CD4-positive, alpha-beta T cell (primary cell): ENCODE measurements around the gene MMP20. TPM values are rescaled to one million over a fixed set of nuclear protein-coding genes. Genes with fewer than 3 reads are reported as not detected.

Experiments
- ATAC-seq: fragments of 200-7000 bp; cut with Tn5 transposase; one replicate; pipeline ENCODE4 v1.10.0; 2022; ENCODE audit warnings: mild to moderate bottlenecking; ENCODE audit not compliant: poor library complexity
- CTCF ChIA-PET: fragments of 350-600 bp; sonication (Branson Sonifier 250); formaldehyde crosslinking; loops from one replicate; lab custom pipeline; 2021; ENCODE audit warnings: antibody characterized with exemption, inconsistent platforms; lab: Charles Lee
- POLR2A ChIA-PET: fragments of 350-600 bp; sonication (Branson Sonifier 250); formaldehyde crosslinking; loops from one replicate; lab custom pipeline; 2021; ENCODE audit warnings: antibody characterized with exemption, inconsistent platforms; lab: Charles Lee
- DNase-seq, 14 experiments: peaks; one replicate each; pipeline ENCODE4 v3.0.0-alpha.2; 2013 to 2020; ENCODE audit warnings: mixed read lengths in 2 of 14
- H3K27ac ChIP-seq, 2 donors: one replicate each; pipeline versions ENCODE4 v1.5.1 to v1.7.0; 2013; ENCODE audit warnings: low read length in 2 of 2, low read depth in 1 of 2, mild to moderate bottlenecking in 1 of 2
- H3K27me3 ChIP-seq, 2 experiments: 1 replicate in 1 of 2; 2 replicates in 1 of 2; pipeline versions ENCODE4 v1.6.1 to v1.7.0; 2013; ENCODE audit warnings: low read length in 2 of 2, control low read depth in 1 of 2, mild to moderate bottlenecking in 1 of 2, moderate library complexity in 1 of 2; ENCODE audit not compliant: insufficient read depth in 2 of 2, control insufficient read depth in 1 of 2
- H3K36me3 ChIP-seq: one replicate; pipeline ENCODE4 v1.6.1; 2013; ENCODE audit warnings: low read length, control low read depth; ENCODE audit not compliant: insufficient read depth
- H3K4me1 ChIP-seq: one replicate; pipeline ENCODE4 v1.6.1; 2013; ENCODE audit warnings: low read length, control low read depth; ENCODE audit not compliant: insufficient read depth
- H3K4me3 ChIP-seq: one replicate; pipeline ENCODE4 v1.5.1; 2013; ENCODE audit warnings: mild to moderate bottlenecking, low read length, moderate library complexity
- H3K9me3 ChIP-seq, 2 experiments: 1 replicate in 1 of 2; 2 replicates in 1 of 2; pipeline versions ENCODE4 v1.6.1 to v1.7.0; 2013; ENCODE audit warnings: low read length in 2 of 2, mild to moderate bottlenecking in 2 of 2, control low read depth in 1 of 2, moderate library complexity in 1 of 2; ENCODE audit not compliant: control insufficient read depth in 1 of 2, insufficient read depth in 1 of 2
- H3K27ac Mint-ChIP-seq: one replicate; pipeline ENCODE4 v1.8.0; 2020; ENCODE audit warnings: mixed read lengths
- H3K27me3 Mint-ChIP-seq: one replicate; pipeline ENCODE4 v1.8.0; 2021; ENCODE audit warnings: mixed read lengths
- H3K36me3 Mint-ChIP-seq: one replicate; pipeline ENCODE4 v1.8.0; 2021; ENCODE audit warnings: low read depth, mixed read lengths
- H3K4me1 Mint-ChIP-seq: one replicate; pipeline ENCODE4 v1.8.0; 2021; ENCODE audit warnings: low read depth, mixed read lengths
- H3K4me3 Mint-ChIP-seq: one replicate; pipeline ENCODE4 v1.8.0; 2020; ENCODE audit warnings: mild to moderate bottlenecking, mixed read lengths
- H3K9me3 Mint-ChIP-seq: one replicate; pipeline ENCODE4 v1.8.0; 2020; ENCODE audit warnings: mixed read lengths
- CTCF ChIP-seq: fragments of 200-600 bp; IDR thresholded peaks from one replicate; pipeline ENCODE4 v1.8.0; 2022; ENCODE audit warnings: antibody characterized with exemption, mild to moderate bottlenecking
- intact Hi-C, 2 experiments: fragments of 100-400 bp; cut with DNase I in 1 of 2; cut with micrococcal nuclease in 1 of 2; formaldehyde crosslinking; loops; one replicate each; pipeline versions ENCODE4 v1.15.1 to v1.9.0; 2023 to 2025; cut with DNase I, micrococcal nuclease
- total RNA-seq, 174 experiments: library from RNA in 2 of 174; stranded (reverse) in 2 of 174; gene quantifications; one replicate each; pipeline ENCODE4 v1.2.3 and lab custom pipeline; 2021 to 2026

Gene MMP20
- total RNA-seq, 2 experiments from 2014 or later, result not detected

- ATAC-seq (no peak), DNase-seq (no peak)
- Histone ChIP-seq H3K4me3 (no peak overlapping the region), H3K36me3 (no peaks in the 10 kb centered on the region), H3K4me1 (peaks cover 8% of the 10 kb centered on the region), H3K27ac (no peak overlapping the region), H3K9me3 (no peaks in the 10 kb centered on the region), H3K27me3 (no peaks in the 10 kb centered on the region)
- H3K4me1 Mint-ChIP-seq, result peaks cover 22% of the 10 kb centered on the region
- no peak for TF ChIP-seq CTCF
- no peaks in the 10 kb centered on the region for H3K27me3 Mint-ChIP-seq
- H3K4me3 Mint-ChIP-seq, result no peak overlapping the region
- intact Hi-C loops, result no loop called here
- peaks cover 6% of the 10 kb centered on the region for H3K9me3 Mint-ChIP-seq
- no peak overlapping the region for H3K27ac Mint-ChIP-seq
- POLR2A ChIA-PET, result no interaction called here
- CTCF ChIA-PET, result no interaction called here
- no peaks in the 10 kb centered on the region for H3K36me3 Mint-ChIP-seq
These were observed 47.4 kb downstream of the MMP20 start for GRCh38 chr11:102577723-102578122.

GRCh38 chr11:102577182-102577581, 48.0 kb downstream of the MMP20 start:
- Histone ChIP-seq H3K4me1 (peaks cover 8% of the 10 kb centered on the region), H3K9me3 (no peaks in the 10 kb centered on the region), H3K4me3 (no peak overlapping the region), H3K27ac (no peak overlapping the region), H3K36me3 (no peaks in the 10 kb centered on the region), H3K27me3 (no peaks in the 10 kb centered on the region)
- CTCF ChIA-PET, result interaction anchor here (1.0 kb wide), 1 partner anchor 17 kb away, joined by 3 read pairs; no protein-coding TSS in a partner anchor
- ATAC-seq (peak; percentile 58), DNase-seq (peak in 3 of 14 experiments; percentile 37 to 60 (median 45))
- no peak for TF ChIP-seq CTCF
- Mint-ChIP-seq H3K4me3 (no peak overlapping the region), H3K27me3 (no peaks in the 10 kb centered on the region), H3K36me3 (no peaks in the 10 kb centered on the region), H3K9me3 (peaks cover 6% of the 10 kb centered on the region), H3K27ac (peak overlapping the region; percentile 7), H3K4me1 (peaks cover 22% of the 10 kb centered on the region)
- intact Hi-C loops, result no loop called here
- POLR2A ChIA-PET, result no interaction called here

- intact Hi-C loops, result no loop called here
These were observed 48.8 kb downstream of the MMP20 start for GRCh38 chr11:102576350-102576749.

More at GRCh38 chr11:102576350-102576749, 48.8 kb downstream of the MMP20 start:
- TF ChIP-seq CTCF, result no peak
- H3K4me3 Mint-ChIP-seq, result peak overlapping the region; percentile 1
- ATAC-seq, result no peak
- H3K27ac ChIP-seq, result peak overlapping the region in 1 of 2 donors; percentile 5
- no peaks in the 10 kb centered on the region for H3K27me3 Mint-ChIP-seq
- H3K4me1 Mint-ChIP-seq, result peaks cover 22% of the 10 kb centered on the region
- H3K4me1 ChIP-seq, result peaks cover 8% of the 10 kb centered on the region
- no peaks in the 10 kb centered on the region for H3K9me3 ChIP-seq
- DNase-seq, result peak in 3 of 14 experiments; percentile 8 to 45 (median 20)
- ChIA-PET POLR2A (interaction anchor here (0.8 to 0.9 kb wide), 2 partner anchors 17 to 90 kb away, joined by 3 read pairs; no protein-coding TSS in a partner anchor), CTCF (interaction anchor here (1.0 kb wide), 1 partner anchor 16 kb away, joined by 3 read pairs; no protein-coding TSS in a partner anchor)
- H3K27ac Mint-ChIP-seq, result peak overlapping the region; percentile 16
- no peaks in the 10 kb centered on the region for H3K36me3 Mint-ChIP-seq
- H3K27me3 ChIP-seq, result no peaks in the 10 kb centered on the region
- peaks cover 6% of the 10 kb centered on the region for H3K9me3 Mint-ChIP-seq
- H3K4me3 ChIP-seq, result no peak overlapping the region
- H3K36me3 ChIP-seq, result no peaks in the 10 kb centered on the region
